Astrocyte (in vitro differentiated cells and primary cell): ENCODE measurements around the gene ITPA.

Experiments
- EZH2 ChIP-seq: IDR thresholded peaks from 2 replicates; pipeline ENCODE4 v1.6.1; 2012; ENCODE audit warnings: mild to moderate bottlenecking, low read length, inconsistent platforms; ENCODE audit not compliant: insufficient read depth
- TF ChIP-seq, protein P1 (sequence below): IDR thresholded peaks from 2 replicates; pipeline ENCODE4 v1.5.1; 2011; ENCODE audit warnings: low read depth, mild to moderate bottlenecking, inconsistent platforms, low read length, moderate library complexity; ENCODE audit not compliant: insufficient read depth

- TF ChIP-seq, protein P1, sequence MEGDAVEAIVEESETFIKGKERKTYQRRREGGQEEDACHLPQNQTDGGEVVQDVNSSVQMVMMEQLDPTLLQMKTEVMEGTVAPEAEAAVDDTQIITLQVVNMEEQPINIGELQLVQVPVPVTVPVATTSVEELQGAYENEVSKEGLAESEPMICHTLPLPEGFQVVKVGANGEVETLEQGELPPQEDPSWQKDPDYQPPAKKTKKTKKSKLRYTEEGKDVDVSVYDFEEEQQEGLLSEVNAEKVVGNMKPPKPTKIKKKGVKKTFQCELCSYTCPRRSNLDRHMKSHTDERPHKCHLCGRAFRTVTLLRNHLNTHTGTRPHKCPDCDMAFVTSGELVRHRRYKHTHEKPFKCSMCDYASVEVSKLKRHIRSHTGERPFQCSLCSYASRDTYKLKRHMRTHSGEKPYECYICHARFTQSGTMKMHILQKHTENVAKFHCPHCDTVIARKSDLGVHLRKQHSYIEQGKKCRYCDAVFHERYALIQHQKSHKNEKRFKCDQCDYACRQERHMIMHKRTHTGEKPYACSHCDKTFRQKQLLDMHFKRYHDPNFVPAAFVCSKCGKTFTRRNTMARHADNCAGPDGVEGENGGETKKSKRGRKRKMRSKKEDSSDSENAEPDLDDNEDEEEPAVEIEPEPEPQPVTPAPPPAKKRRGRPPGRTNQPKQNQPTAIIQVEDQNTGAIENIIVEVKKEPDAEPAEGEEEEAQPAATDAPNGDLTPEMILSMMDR = no peak
- no peak for TF ChIP-seq EZH2
These were observed 39.1 kb downstream of the ITPA start for GRCh38 chr20:3248167-3248992.
